DOHH2 (cell line): Measurements from ENCODE around the gene PPM1A.

ENCODE experiments used
- H3F3A ChIP-seq: fragments of 200-600 bp; sonication (generic), shearing (Covaris generic); 2 replicates; pipeline ENCODE4 v1.6.0; 2016; ENCODE audit warnings: antibody characterized with exemption, mild to moderate bottlenecking; ENCODE audit not compliant: control insufficient read depth, insufficient read depth
- H3K27ac ChIP-seq: fragments of 200-600 bp; sonication (generic); 2 replicates; pipeline ENCODE4 v1.5.1; 2014; ENCODE audit warnings: low read depth, mild to moderate bottlenecking, low read length, moderate library complexity
- H3K27me3 ChIP-seq: fragments of 200-600 bp; sonication (generic); 2 replicates; pipeline ENCODE4 v1.6.1; 2014; ENCODE audit warnings: mild to moderate bottlenecking, low read length, mixed read lengths; ENCODE audit not compliant: control insufficient read depth
- H3K36me3 ChIP-seq: fragments of 200-600 bp; sonication (generic); 2 replicates; pipeline ENCODE4 v1.6.1; 2014; ENCODE audit warnings: mild to moderate bottlenecking, low read length, moderate library complexity, mixed read lengths; ENCODE audit not compliant: control insufficient read depth
- H3K4me1 ChIP-seq: fragments of 200-600 bp; sonication (generic); 2 replicates; pipeline ENCODE4 v1.6.1; 2014; ENCODE audit warnings: mild to moderate bottlenecking, low read length, mixed read lengths; ENCODE audit not compliant: control insufficient read depth
- H3K4me2 ChIP-seq: fragments of 200-600 bp; sonication (generic); 2 replicates; pipeline ENCODE4 v1.6.0; 2014; ENCODE audit warnings: mild to moderate bottlenecking, low read length, moderate library complexity
- H3K4me3 ChIP-seq: fragments of 200-600 bp; sonication (generic); 2 replicates; pipeline ENCODE4 v1.5.1; 2014; ENCODE audit warnings: mild to moderate bottlenecking, low read length, mixed read lengths
- H3K79me2 ChIP-seq: fragments of 200-600 bp; sonication (generic); 2 replicates; pipeline ENCODE4 v1.6.1; 2014; ENCODE audit warnings: mild to moderate bottlenecking, low read length, mixed read lengths; ENCODE audit not compliant: control insufficient read depth
- H3K9me2 ChIP-seq: fragments of 200-600 bp; sonication (generic); replicated peaks from 2 replicates; pipeline ENCODE4 v1.6.1; 2014; ENCODE audit warnings: mild to moderate bottlenecking, low read length, mixed read lengths; ENCODE audit not compliant: control insufficient read depth
- H3K9me3 ChIP-seq: fragments of 200-600 bp; sonication (generic); 2 replicates; pipeline ENCODE4 v1.6.1; 2014; ENCODE audit warnings: antibody characterized with exemption, low read length, mixed read lengths; ENCODE audit not compliant: control insufficient read depth, insufficient read depth
- H4K20me1 ChIP-seq: fragments of 200-600 bp; sonication (generic); 2 replicates; pipeline ENCODE4 v1.6.0; 2014; ENCODE audit warnings: low read depth, mild to moderate bottlenecking, antibody characterized with exemption, low read length, moderate library complexity; ENCODE audit not compliant: control insufficient read depth, insufficient read depth
- EZH2phosphoT487 ChIP-seq: fragments of 200-600 bp; sonication (generic); IDR thresholded peaks from 2 replicates; pipeline ENCODE4 v1.6.1; 2017; ENCODE audit warnings: borderline replicate concordance, mild to moderate bottlenecking, antibody characterized with exemption, low read length, moderate library complexity, mixed read lengths
- TF ChIP-seq, protein P1 (sequence below): fragments of 200-600 bp; sonication (generic); IDR thresholded peaks from one replicate; pipeline ENCODE4 v1.5.1; 2014; ENCODE audit warnings: antibody characterized with exemption, mild to moderate bottlenecking, low read depth, low read length; ENCODE audit not compliant: poor library complexity, severe bottlenecking

PPM1A gene

GRCh38 chr14:60238955-60239354 lies 10.1 kb upstream of the PPM1A start:
- H4K20me1 ChIP-seq: no peaks in the 10 kb centered on the region
- peaks cover 11% of the 10 kb centered on the region for H3K4me1 ChIP-seq
- H3K36me3 ChIP-seq: no peaks in the 10 kb centered on the region
- no peak overlapping the region for H3K4me2 ChIP-seq
- no peak overlapping the region for H3K4me3 ChIP-seq
- H3K79me2 ChIP-seq: no peaks in the 10 kb centered on the region
- TF ChIP-seq, protein P1, sequence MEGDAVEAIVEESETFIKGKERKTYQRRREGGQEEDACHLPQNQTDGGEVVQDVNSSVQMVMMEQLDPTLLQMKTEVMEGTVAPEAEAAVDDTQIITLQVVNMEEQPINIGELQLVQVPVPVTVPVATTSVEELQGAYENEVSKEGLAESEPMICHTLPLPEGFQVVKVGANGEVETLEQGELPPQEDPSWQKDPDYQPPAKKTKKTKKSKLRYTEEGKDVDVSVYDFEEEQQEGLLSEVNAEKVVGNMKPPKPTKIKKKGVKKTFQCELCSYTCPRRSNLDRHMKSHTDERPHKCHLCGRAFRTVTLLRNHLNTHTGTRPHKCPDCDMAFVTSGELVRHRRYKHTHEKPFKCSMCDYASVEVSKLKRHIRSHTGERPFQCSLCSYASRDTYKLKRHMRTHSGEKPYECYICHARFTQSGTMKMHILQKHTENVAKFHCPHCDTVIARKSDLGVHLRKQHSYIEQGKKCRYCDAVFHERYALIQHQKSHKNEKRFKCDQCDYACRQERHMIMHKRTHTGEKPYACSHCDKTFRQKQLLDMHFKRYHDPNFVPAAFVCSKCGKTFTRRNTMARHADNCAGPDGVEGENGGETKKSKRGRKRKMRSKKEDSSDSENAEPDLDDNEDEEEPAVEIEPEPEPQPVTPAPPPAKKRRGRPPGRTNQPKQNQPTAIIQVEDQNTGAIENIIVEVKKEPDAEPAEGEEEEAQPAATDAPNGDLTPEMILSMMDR: no peak
- no peak for TF ChIP-seq EZH2phosphoT487
- no peaks in the 10 kb centered on the region for H3K9me3 ChIP-seq
- no peaks in the 10 kb centered on the region for H3K9me2 ChIP-seq
- H3F3A ChIP-seq: no peaks in the 10 kb centered on the region
- no peak overlapping the region for H3K27ac ChIP-seq
- H3K27me3 ChIP-seq: no peaks in the 10 kb centered on the region

GRCh38 chr14:60240139-60240856 lies 8.7 kb upstream of the PPM1A start:
- H3K4me2 ChIP-seq: no peak overlapping the region
- no peaks in the 10 kb centered on the region for H3K36me3 ChIP-seq
- no peaks in the 10 kb centered on the region for H3K79me2 ChIP-seq
- H3F3A ChIP-seq: no peaks in the 10 kb centered on the region
- H3K9me3 ChIP-seq: no peaks in the 10 kb centered on the region
- H3K4me3 ChIP-seq: no peak overlapping the region
- H4K20me1 ChIP-seq: no peaks in the 10 kb centered on the region
- no peaks in the 10 kb centered on the region for H3K27me3 ChIP-seq
- TF ChIP-seq, protein P1: no peak
- no peak for TF ChIP-seq EZH2phosphoT487
- peaks cover 16% of the 10 kb centered on the region for H3K4me1 ChIP-seq
- H3K27ac ChIP-seq: no peak overlapping the region
- H3K9me2 ChIP-seq: no peaks in the 10 kb centered on the region

DNA sequence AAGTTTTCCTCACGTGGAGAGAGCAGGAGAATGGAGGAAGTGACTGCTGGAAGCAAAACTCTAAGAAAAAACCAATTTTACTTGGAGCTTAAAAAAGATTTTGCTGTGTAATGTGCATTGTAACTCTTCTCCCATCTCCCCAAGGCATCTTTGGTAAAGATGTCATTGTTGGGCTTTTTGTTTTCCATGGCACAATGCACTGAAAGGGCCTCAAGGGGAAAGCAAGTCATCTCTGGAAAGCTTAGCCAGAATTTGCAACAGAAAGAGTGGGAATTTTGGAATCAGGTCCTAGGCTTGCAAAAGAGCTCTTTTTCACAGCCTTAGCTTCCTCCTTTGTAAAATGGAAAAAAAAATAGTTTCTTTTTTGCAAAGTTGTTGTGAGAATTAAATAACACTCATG lies 7.9 kb upstream of the PPM1A start:
- Histone ChIP-seq H4K20me1 (no peaks in the 10 kb centered on the region), H3K79me2 (no peaks in the 10 kb centered on the region), H3K27ac (no peak overlapping the region), H3K27me3 (no peaks in the 10 kb centered on the region), H3K4me1 (peaks cover 24% of the 10 kb centered on the region), H3K9me3 (no peaks in the 10 kb centered on the region), H3F3A (0 out of 2 replicates have a peak, but pooled peaks cover 4% of the 10 kb centered on the region), H3K4me2 (no peak overlapping the region), H3K9me2 (no peaks in the 10 kb centered on the region), H3K4me3 (no peak overlapping the region), H3K36me3 (no peaks in the 10 kb centered on the region)
- TF ChIP-seq, protein P1: no peak
- no peak for TF ChIP-seq EZH2phosphoT487
